Omental fat pad (tissue), 4 donors: ENCODE measurements around the gene CYP24A1. TPM values are rescaled to one million over a fixed set of nuclear protein-coding genes. Genes with fewer than 3 reads are reported as not detected.

Experiments used
- ATAC-seq: fragments of 150-250 bp; one replicate; pipeline ENCODE4 v1.9.1; 2016; ENCODE audit warnings: mild to moderate bottlenecking, moderate library complexity; ENCODE audit not compliant: low FRiP score
- DNase-seq: peaks from one replicate; pipeline ENCODE4 v3.0.0-alpha.2; 2019; ENCODE audit warnings: low spot score
- total RNA-seq, 4 donors: library from RNA; depleted of rRNA; stranded (reverse); fragments of >200 nt; gene quantifications; one replicate each; pipeline ENCODE4 v1.1.0, GENCODE V29; 2016
- TF ChIP-seq, protein P1 (sequence below), 3 donors: fragments of 450-650 bp; IDR thresholded peaks; one replicate each; pipeline ENCODE4 v1.5.1; 2016 to 2017; ENCODE audit warnings: antibody characterized with exemption in 3 of 3, mild to moderate bottlenecking in 3 of 3, moderate library complexity in 2 of 3

CYP24A1 gene
- total RNA-seq, 4 donors from 2014 or later = 0.12 TPM; not detected in 3

DNA sequence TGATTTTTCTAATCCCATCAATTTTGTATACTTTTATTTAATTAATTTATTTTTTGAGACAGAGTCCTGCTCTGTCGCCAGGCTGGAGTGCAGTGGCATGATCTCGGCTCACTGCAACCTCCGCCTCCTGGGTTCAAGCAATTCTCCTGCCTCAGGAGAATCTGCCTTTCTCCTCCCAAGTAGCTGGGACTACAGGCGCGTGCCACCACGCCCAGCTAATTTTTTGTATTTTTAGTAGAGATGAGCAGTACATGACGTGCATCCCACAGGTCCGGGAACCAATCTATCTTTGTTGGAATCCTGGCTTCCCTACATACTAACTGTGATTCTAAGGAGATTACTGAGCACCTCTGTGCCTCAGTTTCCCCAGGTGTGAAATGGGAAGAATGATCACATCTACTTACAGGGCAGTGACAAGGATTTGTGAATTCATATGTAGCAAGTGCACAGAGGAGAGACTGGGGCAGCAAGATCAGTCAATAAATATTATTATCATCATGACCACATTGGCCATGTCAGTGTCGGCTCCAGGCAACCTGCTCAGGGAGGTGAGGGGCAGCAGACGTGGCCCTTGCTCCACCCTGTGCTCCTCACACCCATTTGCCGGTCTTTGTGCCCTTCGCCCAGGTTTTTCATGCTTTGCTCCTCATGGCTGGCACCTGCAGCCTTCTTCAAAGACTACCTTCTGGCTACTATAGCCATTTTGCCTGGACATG lies 22.1 kb downstream of the CYP24A1 start:
- TF ChIP-seq, protein P1, sequence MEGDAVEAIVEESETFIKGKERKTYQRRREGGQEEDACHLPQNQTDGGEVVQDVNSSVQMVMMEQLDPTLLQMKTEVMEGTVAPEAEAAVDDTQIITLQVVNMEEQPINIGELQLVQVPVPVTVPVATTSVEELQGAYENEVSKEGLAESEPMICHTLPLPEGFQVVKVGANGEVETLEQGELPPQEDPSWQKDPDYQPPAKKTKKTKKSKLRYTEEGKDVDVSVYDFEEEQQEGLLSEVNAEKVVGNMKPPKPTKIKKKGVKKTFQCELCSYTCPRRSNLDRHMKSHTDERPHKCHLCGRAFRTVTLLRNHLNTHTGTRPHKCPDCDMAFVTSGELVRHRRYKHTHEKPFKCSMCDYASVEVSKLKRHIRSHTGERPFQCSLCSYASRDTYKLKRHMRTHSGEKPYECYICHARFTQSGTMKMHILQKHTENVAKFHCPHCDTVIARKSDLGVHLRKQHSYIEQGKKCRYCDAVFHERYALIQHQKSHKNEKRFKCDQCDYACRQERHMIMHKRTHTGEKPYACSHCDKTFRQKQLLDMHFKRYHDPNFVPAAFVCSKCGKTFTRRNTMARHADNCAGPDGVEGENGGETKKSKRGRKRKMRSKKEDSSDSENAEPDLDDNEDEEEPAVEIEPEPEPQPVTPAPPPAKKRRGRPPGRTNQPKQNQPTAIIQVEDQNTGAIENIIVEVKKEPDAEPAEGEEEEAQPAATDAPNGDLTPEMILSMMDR (IDR thresholded peaks at IDR 0.05) = no peak
- no peak for ATAC-seq

DNA sequence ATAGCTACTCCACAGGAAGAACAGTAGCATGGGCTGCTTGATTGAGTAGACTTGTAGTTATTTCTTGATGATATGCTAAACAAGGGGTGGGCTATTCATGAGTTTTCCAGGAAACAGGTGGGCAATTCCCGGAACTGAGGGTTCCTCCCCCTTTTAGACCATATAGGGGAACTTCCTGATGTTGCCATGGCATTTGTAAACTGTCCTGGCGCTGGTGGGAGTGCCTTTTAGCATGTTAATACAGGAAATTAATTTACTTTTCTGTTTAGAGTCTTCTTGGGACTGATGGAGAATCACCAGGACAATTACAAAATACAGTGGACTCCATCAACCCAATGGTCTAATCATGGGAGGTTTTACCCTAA lies 22.7 kb downstream of the CYP24A1 start:
- TF ChIP-seq, protein P1 (IDR thresholded peaks at IDR 0.05) = no peak
- no peak for ATAC-seq
- DNase-seq = no peak

More for the DNA sequence above, 22.1 kb downstream of the CYP24A1 start:
- DNase-seq = no peak

GRCh38 chr20:54149765-54150264 lies 24.0 kb downstream of the CYP24A1 start:
- TF ChIP-seq, protein P1 (IDR thresholded peaks at IDR 0.05) = no peak
- ATAC-seq (no peak), DNase-seq (no peak)

DNA sequence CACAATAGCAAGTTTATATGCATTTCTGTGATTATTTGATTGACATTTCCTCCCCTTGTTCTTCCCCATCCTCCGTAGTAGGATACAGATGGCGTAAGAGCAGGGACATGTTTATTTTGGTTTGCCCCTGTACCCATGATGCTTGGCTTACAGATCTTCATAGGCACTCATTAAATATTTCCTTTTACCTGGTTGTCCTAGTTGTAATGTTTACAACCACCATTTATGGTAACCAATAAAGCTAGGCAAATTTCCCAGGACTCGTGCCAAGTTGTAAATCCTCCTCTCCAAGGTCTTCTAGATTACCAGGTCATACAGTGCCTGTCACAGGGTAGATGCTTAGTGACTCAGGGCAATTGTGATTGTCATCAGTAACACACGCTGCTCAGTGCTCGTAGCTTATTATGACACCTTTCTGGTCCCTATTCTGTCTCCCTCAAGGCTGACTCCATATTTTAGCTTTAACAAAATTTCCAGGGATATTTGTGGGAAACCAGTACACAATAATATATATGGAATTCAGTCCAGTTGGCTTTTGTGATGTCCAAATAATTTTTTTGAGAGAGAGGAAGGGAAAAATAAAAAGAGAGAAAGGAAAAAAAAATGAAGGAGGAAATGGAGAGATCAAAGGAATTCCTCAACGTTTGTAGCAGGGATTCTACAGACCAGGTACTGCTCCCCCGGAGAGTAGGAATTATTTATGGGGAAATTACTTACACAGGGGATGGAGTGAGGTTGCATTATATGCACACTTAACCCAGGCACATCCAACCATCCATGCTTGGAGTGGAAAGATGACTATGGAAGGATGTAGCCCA lies 24.6 kb downstream of the CYP24A1 start:
- ATAC-seq = no peak
- DNase-seq = no peak
- TF ChIP-seq, protein P1 (IDR thresholded peaks at IDR 0.05) = no peak

GRCh38 chr20:54146672-54147071 lies 27.1 kb downstream of the CYP24A1 start:
- DNase-seq (no peak), ATAC-seq (no peak)
- TF ChIP-seq, protein P1 (IDR thresholded peaks at IDR 0.05) = no peak

DNA sequence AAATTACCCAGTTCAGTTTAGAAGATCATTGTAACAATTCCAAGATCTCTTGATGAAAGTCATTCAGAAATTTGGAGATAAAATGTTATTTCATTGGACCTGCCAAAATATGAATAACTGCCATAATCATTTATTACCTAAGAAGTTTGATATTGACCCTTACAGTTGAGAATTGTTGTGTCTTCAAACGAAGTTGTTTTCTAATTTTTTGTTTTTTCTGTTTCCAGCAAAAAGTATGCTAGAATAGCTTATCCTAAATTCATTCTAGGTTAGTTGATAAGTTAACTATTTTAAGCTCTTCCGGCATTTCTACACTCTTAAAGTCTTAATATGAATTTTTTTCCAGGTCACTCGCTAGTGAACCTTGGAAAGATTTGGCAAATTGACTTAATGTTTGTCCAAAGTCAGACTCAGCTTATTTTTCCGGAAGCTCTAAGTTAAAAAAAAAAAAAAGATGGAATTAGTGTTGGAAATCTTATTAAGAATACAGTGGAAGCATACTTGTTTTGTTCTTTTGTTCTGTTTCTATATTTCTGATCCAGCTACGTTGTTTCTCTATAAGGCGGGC lies 28.9 kb downstream of the CYP24A1 start:
- ATAC-seq = no peak
- TF ChIP-seq, protein P1 (IDR thresholded peaks at IDR 0.05) = no peak
- no peak for DNase-seq
